ENCODE measurements around the gene SMAD6. TPM values are rescaled to one million over a fixed set of nuclear protein-coding genes. Genes with fewer than 3 reads are reported as not detected.
A peak's percentile ranks its signal among the peaks of the same experiment; 100 is the strongest.

The SMAD6 gene
- total RNA-seq, 2 donors from 2014 or later: 190 to 213 TPM

- TF ChIP-seq CTCF (conservative IDR thresholded peaks at IDR 0.05): no peak
- 89 to 92% methylated on average over 6 to 8 of the region's 8 CpGs for WGBS, 2 experiments (ENCODE audit: insufficient coverage in 1 of 2, insufficient read length in 1 of 2)
- H3K27me3 Mint-ChIP-seq (ENCODE audit: insufficient read depth): no peaks in the 10 kb centered on the region
- H3K4me3 Mint-ChIP-seq: no peak overlapping the region
- H3K27ac Mint-ChIP-seq: no peak overlapping the region
- Histone ChIP-seq H3K4me3 (ENCODE audit: low read length) (no peak overlapping the region), H3K9me3 (ENCODE audit: control insufficient read depth, low read length) (no peaks in the 10 kb centered on the region), H3K27me3 (ENCODE audit: control insufficient read depth, insufficient read depth, low read length, poor library complexity, severe bottlenecking) (no peaks in the 10 kb centered on the region), H3K4me1 (ENCODE audit: control insufficient read depth, insufficient read depth, low read length) (peaks cover 21% of the 10 kb centered on the region), H3K27ac (ENCODE audit: low read depth, low read length) (no peak overlapping the region), H3K9ac (ENCODE audit: extremely low read depth, low read length, poor library complexity, severe bottlenecking) (no peak overlapping the region), H3K36me3 (ENCODE audit: control insufficient read depth, insufficient read depth, low read length) (peaks cover 75% of the 10 kb centered on the region)
- H3K4me1 Mint-ChIP-seq: peaks cover 52% of the 10 kb centered on the region
- no peaks in the 10 kb centered on the region for H3K9me3 Mint-ChIP-seq
- H3K36me3 Mint-ChIP-seq (ENCODE audit: low read depth): peaks cover 74% of the 10 kb centered on the region
- DNase-seq: no peak
These were observed 11.9 kb downstream of the SMAD6 start for GRCh38 chr15:66713843-66714508.

GRCh38 chr15:66714543-66714981 is 12.5 kb downstream of the SMAD6 start:
- Mint-ChIP-seq H3K4me1 (peaks cover 52% of the 10 kb centered on the region), H3K4me3 (no peak overlapping the region), H3K27ac (no peak overlapping the region), H3K27me3 (ENCODE audit: insufficient read depth) (no peaks in the 10 kb centered on the region), H3K9me3 (no peaks in the 10 kb centered on the region), H3K36me3 (ENCODE audit: low read depth) (peaks cover 76% of the 10 kb centered on the region)
- Histone ChIP-seq H3K9me3 (ENCODE audit: control insufficient read depth, low read length) (no peaks in the 10 kb centered on the region), H3K4me1 (ENCODE audit: control insufficient read depth, insufficient read depth, low read length) (peaks cover 21% of the 10 kb centered on the region), H3K4me3 (ENCODE audit: low read length) (no peak overlapping the region), H3K27me3 (ENCODE audit: control insufficient read depth, insufficient read depth, low read length, poor library complexity, severe bottlenecking) (no peaks in the 10 kb centered on the region), H3K36me3 (ENCODE audit: control insufficient read depth, insufficient read depth, low read length) (peaks cover 75% of the 10 kb centered on the region), H3K9ac (ENCODE audit: extremely low read depth, low read length, poor library complexity, severe bottlenecking) (no peak overlapping the region), H3K27ac (ENCODE audit: low read depth, low read length) (no peak overlapping the region)
- TF ChIP-seq CTCF (conservative IDR thresholded peaks at IDR 0.05): no peak
- no peak for DNase-seq
- 89 to 92% methylated on average over 6 of the region's 6 CpGs for WGBS, 2 experiments (ENCODE audit: insufficient coverage in 1 of 2, insufficient read length in 1 of 2)

GRCh38 chr15:66715181-66715624 is 13.2 kb downstream of the SMAD6 start:
- H3K36me3 ChIP-seq (ENCODE audit: control insufficient read depth, insufficient read depth, low read length): peaks cover 78% of the 10 kb centered on the region
- Mint-ChIP-seq H3K36me3 (ENCODE audit: low read depth) (peaks cover 79% of the 10 kb centered on the region), H3K27ac (peak overlapping the region; percentile 5), H3K4me3 (peak overlapping the region; percentile 6), H3K9me3 (no peaks in the 10 kb centered on the region), H3K27me3 (ENCODE audit: insufficient read depth) (no peaks in the 10 kb centered on the region), H3K4me1 (peaks cover 55% of the 10 kb centered on the region)
- no peaks in the 10 kb centered on the region for H3K9me3 ChIP-seq (ENCODE audit: control insufficient read depth, low read length)
- H3K9ac ChIP-seq (ENCODE audit: extremely low read depth, low read length, poor library complexity, severe bottlenecking): no peak overlapping the region
- H3K27ac ChIP-seq (ENCODE audit: low read depth, low read length): no peak overlapping the region
- H3K4me3 ChIP-seq (ENCODE audit: low read length): no peak overlapping the region
- H3K4me1 ChIP-seq (ENCODE audit: control insufficient read depth, insufficient read depth, low read length): peaks cover 22% of the 10 kb centered on the region
- H3K27me3 ChIP-seq (ENCODE audit: control insufficient read depth, insufficient read depth, low read length, poor library complexity, severe bottlenecking): no peaks in the 10 kb centered on the region
- WGBS, 2 experiments (ENCODE audit: insufficient coverage in 1 of 2, insufficient read length in 1 of 2): 81 to 83% methylated on average over 4 to 6 of the region's 6 CpGs
- TF ChIP-seq CTCF (conservative IDR thresholded peaks at IDR 0.05): no peak
- no peak for DNase-seq
